ENCODE results near the gene ZNF100.
"Not testable (repeated sequence)": the region's sequence is repeated elsewhere in the genome, so short reads cannot be mapped to it uniquely, and the experiment has no call there.

The ZNF100 gene

GRCh38 chr19:21767065-21767800 lies at the start of gene ZNF100:
ZNF100 (minus strand) TSS chr19:21767579; CDS start chr19:21767429, 150 bp downstream.
- peak; percentile 73 to 78 for DNase-seq (ENCODE audit: low read depth in 2 of 2)

- DNase-seq (ENCODE audit: low read depth in 2 of 2): no peak
Observed at GRCh38 chr19:21812448-21812847, 45.1 kb upstream of the ZNF100 start.

- not testable (repeated sequence) for DNase-seq (ENCODE audit: low read depth in 2 of 2)
Observed at GRCh38 chr19:21808400-21809000, 41.1 kb upstream of the ZNF100 start.

GRCh38 chr19:21789466-21790085 lies 22.2 kb upstream of the ZNF100 start:
- no peak for DNase-seq (ENCODE audit: low read depth in 2 of 2)

GRCh38 chr19:21786936-21787335 lies 19.6 kb upstream of the ZNF100 start:
- no peak for DNase-seq (ENCODE audit: low read depth in 2 of 2)

GRCh38 chr19:21775792-21776191 lies 8.4 kb upstream of the ZNF100 start:
- not testable (repeated sequence) for DNase-seq (ENCODE audit: low read depth in 2 of 2)

- not testable (repeated sequence) for DNase-seq (ENCODE audit: low read depth in 2 of 2)
Observed at GRCh38 chr19:21766705-21767064, 694 bp downstream of the ZNF100 start.

- DNase-seq (ENCODE audit: low read depth in 2 of 2): no peak
Observed at GRCh38 chr19:21765151-21765550, 2.2 kb downstream of the ZNF100 start.

GRCh38 chr19:21761547-21761946 lies 5.8 kb downstream of the ZNF100 start:
- DNase-seq (ENCODE audit: low read depth in 2 of 2): not testable (repeated sequence)

- no peak for DNase-seq (ENCODE audit: low read depth in 2 of 2)
Observed at GRCh38 chr19:21758296-21758695, 9.1 kb downstream of the ZNF100 start.

GRCh38 chr19:21755555-21755954 lies 11.8 kb downstream of the ZNF100 start:
- not testable (repeated sequence) for DNase-seq (ENCODE audit: low read depth in 2 of 2)

GRCh38 chr19:21751384-21751783 lies 16.0 kb downstream of the ZNF100 start:
- DNase-seq (ENCODE audit: low read depth in 2 of 2): no peak

- no peak for DNase-seq (ENCODE audit: low read depth in 2 of 2)
Observed at GRCh38 chr19:21750586-21751128, 16.7 kb downstream of the ZNF100 start.

- DNase-seq (ENCODE audit: low read depth in 2 of 2): no peak
Observed at GRCh38 chr19:21749090-21749489, 18.3 kb downstream of the ZNF100 start.

- DNase-seq (ENCODE audit: low read depth in 2 of 2): no peak
Observed at GRCh38 chr19:21748088-21748487, 19.3 kb downstream of the ZNF100 start.

GRCh38 chr19:21740559-21740958 lies 26.8 kb downstream of the ZNF100 start:
- no peak for DNase-seq (ENCODE audit: low read depth in 2 of 2)

GRCh38 chr19:21726942-21727747 lies 40.2 kb downstream of the ZNF100 start:
- DNase-seq (ENCODE audit: low read depth in 2 of 2): not testable (repeated sequence)

GRCh38 chr19:21713761-21714160 lies 53.6 kb downstream of the ZNF100 start:
- no peak for DNase-seq (ENCODE audit: low read depth in 2 of 2)

- no peak for DNase-seq (ENCODE audit: low read depth in 2 of 2)
Observed at GRCh38 chr19:21709464-21709863, 57.9 kb downstream of the ZNF100 start.

GRCh38 chr19:21707878-21708277 lies 59.5 kb downstream of the ZNF100 start:
- DNase-seq (ENCODE audit: low read depth in 2 of 2): not testable (repeated sequence)

GRCh38 chr19:21707065-21707464 lies 60.3 kb downstream of the ZNF100 start:
- no peak for DNase-seq (ENCODE audit: low read depth in 2 of 2)

- no peak for DNase-seq (ENCODE audit: low read depth in 2 of 2)
Observed at GRCh38 chr19:21705393-21705792, 62.0 kb downstream of the ZNF100 start.

All from fibroblast of skin of left biceps (primary cell).